Peyer's patch (tissue), 4 donors: ENCODE data around the gene RASSF3. TPM values are rescaled to one million over a fixed set of nuclear protein-coding genes. Genes with fewer than 3 reads are reported as not detected.
"Not testable (repeated sequence)": the region's sequence is repeated elsewhere in the genome, so short reads cannot be mapped to it uniquely, and the experiment has no call there.

Experiments
- DNase-seq, 3 donors: peaks; one replicate each; pipeline ENCODE4 v3.0.0-alpha.2; 2017 to 2019
- H3K27ac ChIP-seq, 4 donors: fragments of 200-600 bp; sonication (generic); one replicate each; pipeline ENCODE4 v1.5.1; 2016 to 2019
- H3K27me3 ChIP-seq, 2 donors: fragments of 200-600 bp; sonication (generic); one replicate each; pipeline ENCODE4 v1.5.1; 2019
- H3K36me3 ChIP-seq, 3 donors: fragments of 200-600 bp; sonication (generic); one replicate each; pipeline ENCODE4 v1.5.1; 2016 to 2019
- H3K4me1 ChIP-seq, 4 donors: fragments of 200-600 bp; sonication (generic); one replicate each; pipeline ENCODE4 v1.5.1; 2016 to 2019
- H3K4me3 ChIP-seq, 4 donors: fragments of 200-600 bp; sonication (generic); 1 replicate in 3 of 4; 2 replicates in 1 of 4; pipeline ENCODE4 v1.5.1; 2016 to 2019; ENCODE audit warnings: mild to moderate bottlenecking in 1 of 4
- H3K9me3 ChIP-seq, 4 donors: fragments of 200-600 bp; sonication (generic); one replicate each; pipeline ENCODE4 v1.5.1; 2016 to 2019; ENCODE audit warnings: mild to moderate bottlenecking in 1 of 4
- CTCF ChIP-seq, 6 experiments: fragments of 450-650 bp in 4 of 6; fragments of 200-600 bp in 2 of 6; sonication (generic) in 1 of 6; IDR thresholded peaks; one replicate each; pipeline ENCODE4 v1.5.1; 2017 to 2019; ENCODE audit warnings: antibody characterized with exemption in 6 of 6, mild to moderate bottlenecking in 3 of 6, moderate library complexity in 1 of 6
- POLR2A ChIP-seq, 2 donors: fragments of 450-650 bp; IDR thresholded peaks; one replicate each; pipeline ENCODE4 v1.5.1; 2017; ENCODE audit warnings: antibody characterized with exemption in 2 of 2, mild to moderate bottlenecking in 2 of 2, moderate library complexity in 2 of 2
- total RNA-seq, 4 donors: library from RNA; depleted of rRNA; stranded (reverse); fragments of >200 nt; gene quantifications; one replicate each; pipeline ENCODE4 v1.1.0, GENCODE V29; 2016

RASSF3 gene
- total RNA-seq, 4 donors from 2014 or later, result 14.3 to 60.2 (median 27.2) TPM

- Histone ChIP-seq H3K27me3 (no peaks in the 10 kb centered on the region), H3K36me3 (no peaks in the 10 kb centered on the region), H3K4me3 (no peak overlapping the region), H3K4me1 (peaks cover 0 to 29% (median 15%) of the 10 kb centered on the region in 4 donors), H3K9me3 (no peaks in the 10 kb centered on the region), H3K27ac (peak overlapping the region in 3 of 4 donors; percentile 51 to 82 (median 79))
- no peak for DNase-seq
- no peak for TF ChIP-seq POLR2A (IDR thresholded peaks at IDR 0.05)
- TF ChIP-seq CTCF (IDR thresholded peaks at IDR 0.05), result no peak
Measured at GRCh38 chr12:64621257-64621942, 11.1 kb downstream of the RASSF3 start.

- Histone ChIP-seq H3K9me3 (no peaks in the 10 kb centered on the region), H3K4me1 (peaks cover 0 to 32% (median 10%) of the 10 kb centered on the region in 4 donors), H3K27ac (peak overlapping the region in 2 of 4 donors; percentile 58 to 87), H3K36me3 (no peaks in the 10 kb centered on the region), H3K4me3 (no peak overlapping the region), H3K27me3 (no peaks in the 10 kb centered on the region)
- TF ChIP-seq CTCF (IDR thresholded peaks at IDR 0.05) (no peak), POLR2A (IDR thresholded peaks at IDR 0.05) (no peak)
- DNase-seq, result no peak
Measured at GRCh38 chr12:64624035-64624434, 13.7 kb downstream of the RASSF3 start.

- Histone ChIP-seq H3K9me3 (no peaks in the 10 kb centered on the region), H3K27me3 (no peaks in the 10 kb centered on the region), H3K4me3 (peak overlapping the region; percentile 13 to 41 (median 34)), H3K27ac (peak overlapping the region; percentile 76 to 87 (median 84)), H3K36me3 (no peaks in the 10 kb centered on the region), H3K4me1 (peaks cover 0 to 25% (median 10%) of the 10 kb centered on the region in 4 donors)
- DNase-seq, result peak; percentile 52 to 71 (median 59)
- TF ChIP-seq CTCF (IDR thresholded peaks at IDR 0.05) (no peak), POLR2A (IDR thresholded peaks at IDR 0.05) (no peak)
Measured at GRCh38 chr12:64625243-64626077, 15.2 kb downstream of the RASSF3 start.

- H3K27ac ChIP-seq, result peak overlapping the region in 3 of 4 donors; percentile 14 to 87 (median 15)
- not testable (repeated sequence) for H3K9me3 ChIP-seq, H3K4me3 ChIP-seq, H3K27me3 ChIP-seq, H3K36me3 ChIP-seq
- peaks cover 0 to 25% (median 12%) of the 10 kb centered on the region in 4 donors for H3K4me1 ChIP-seq
- DNase-seq, result peak in 1 of 3 donors; percentile 32
Measured at GRCh38 chr12:64626588-64626987, 16.3 kb downstream of the RASSF3 start.

- H3K27ac ChIP-seq, result peak overlapping the region in 3 of 4 donors; percentile 6 to 87 (median 13)
- DNase-seq, result no peak
- H3K4me1 ChIP-seq, result peaks cover 0 to 25% (median 12%) of the 10 kb centered on the region in 4 donors
- H3K36me3 ChIP-seq, result no peaks in the 10 kb centered on the region
- H3K4me3 ChIP-seq, result no peak overlapping the region
- TF ChIP-seq POLR2A (IDR thresholded peaks at IDR 0.05) (no peak), CTCF (IDR thresholded peaks at IDR 0.05) (no peak)
- no peaks in the 10 kb centered on the region for H3K9me3 ChIP-seq
- H3K27me3 ChIP-seq, result no peaks in the 10 kb centered on the region
Measured at GRCh38 chr12:64627771-64628170, 17.5 kb downstream of the RASSF3 start.

GRCh38 chr12:64631197-64631596 lies 20.9 kb downstream of the RASSF3 start:
- Histone ChIP-seq H3K27me3 (no peaks in the 10 kb centered on the region), H3K27ac (no peak overlapping the region), H3K4me1 (peaks cover 0 to 30% (median 5%) of the 10 kb centered on the region in 4 donors), H3K36me3 (no peaks in the 10 kb centered on the region), H3K9me3 (no peaks in the 10 kb centered on the region), H3K4me3 (no peak overlapping the region)
- DNase-seq, result no peak
- no peak for TF ChIP-seq CTCF (IDR thresholded peaks at IDR 0.05)
- TF ChIP-seq POLR2A (IDR thresholded peaks at IDR 0.05), result no peak
